Glomerular endothelial cell (primary cell): ENCODE data around the gene FSTL1. TPM values are rescaled to one million over a fixed set of nuclear protein-coding genes. Genes with fewer than 3 reads are reported as not detected.
A peak's percentile ranks its signal among the peaks of the same experiment; 100 is the strongest.
"Not testable (repeated sequence)": the region's sequence is repeated elsewhere in the genome, so short reads cannot be mapped to it uniquely, and the experiment has no call there.

Experiments
- DNase-seq: peaks from one replicate; pipeline ENCODE4 v3.0.0-alpha.2; 2011; ENCODE audit warnings: low read depth, low spot score; ENCODE audit errors: extremely low read depth
- total RNA-seq: library from RNA; depleted of rRNA; stranded (reverse); fragments of >200 nt; gene quantifications from 2 replicates; pipeline ENCODE4 v1.2.3, GENCODE V29; 2015

The FSTL1 gene
- total RNA-seq, 1 donor from 2014 or later = 489 TPM

GRCh38 chr3:120418866-120419490 is 31.8 kb downstream of the FSTL1 start:
- no peak for DNase-seq

DNA sequence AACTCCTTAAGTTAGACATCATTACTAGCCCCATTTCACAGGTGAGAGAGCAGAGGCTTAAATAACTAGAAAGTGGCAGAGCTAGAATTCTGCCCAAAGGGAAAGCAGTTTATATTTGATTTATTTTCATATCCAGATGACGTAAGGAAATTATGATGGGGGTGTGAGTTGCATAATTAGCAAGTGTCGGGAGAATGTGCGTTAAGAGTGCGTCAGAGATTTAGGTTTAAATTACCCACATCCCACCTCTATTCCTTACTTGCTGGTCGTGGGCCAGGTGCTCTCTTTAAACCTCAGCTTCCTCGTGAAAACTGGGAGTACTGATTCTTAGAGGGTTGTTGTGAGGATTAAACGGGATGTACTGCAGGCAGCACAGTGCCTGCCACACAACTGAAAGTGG is 32.3 kb downstream of the FSTL1 start:
- no peak for DNase-seq

DNA sequence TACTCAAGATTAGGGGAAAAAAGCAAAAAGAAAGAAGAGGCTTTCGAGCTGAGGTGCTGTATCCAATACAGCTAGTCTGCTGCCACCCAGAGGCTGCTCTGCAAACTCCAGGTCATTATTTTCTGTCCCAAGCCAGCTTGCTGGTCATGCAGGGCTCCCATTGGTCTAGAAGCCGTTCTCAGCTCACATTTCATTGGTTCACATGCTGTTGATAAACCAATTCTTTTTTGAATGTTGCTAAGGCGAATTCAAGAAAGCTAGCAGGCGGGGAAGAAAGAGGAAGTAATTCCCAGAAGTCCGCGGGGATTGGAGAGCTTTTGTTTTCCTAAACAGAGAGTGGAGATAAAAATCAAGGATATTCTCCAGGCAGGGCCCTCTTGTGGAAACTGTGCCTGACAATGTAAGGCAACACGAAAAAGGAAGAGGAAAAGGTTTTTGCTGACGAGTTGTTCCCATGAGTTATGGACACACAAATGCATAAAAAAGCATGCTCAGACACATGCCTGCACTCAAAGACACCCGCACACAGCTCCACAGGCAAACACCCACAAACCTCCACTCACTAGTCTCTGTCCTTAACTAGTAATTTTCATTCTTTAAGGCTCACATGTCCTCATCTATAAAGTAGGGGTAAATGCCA is 33.4 kb downstream of the FSTL1 start:
- peak; percentile 98 for DNase-seq

- DNase-seq = no peak
These were observed 33.9 kb downstream of the FSTL1 start for GRCh38 chr3:120416868-120417267.

- no peak for DNase-seq
These were observed 35.0 kb downstream of the FSTL1 start for GRCh38 chr3:120415756-120416155.

GRCh38 chr3:120410541-120410940 is 40.3 kb downstream of the FSTL1 start:
- DNase-seq = no peak

DNA sequence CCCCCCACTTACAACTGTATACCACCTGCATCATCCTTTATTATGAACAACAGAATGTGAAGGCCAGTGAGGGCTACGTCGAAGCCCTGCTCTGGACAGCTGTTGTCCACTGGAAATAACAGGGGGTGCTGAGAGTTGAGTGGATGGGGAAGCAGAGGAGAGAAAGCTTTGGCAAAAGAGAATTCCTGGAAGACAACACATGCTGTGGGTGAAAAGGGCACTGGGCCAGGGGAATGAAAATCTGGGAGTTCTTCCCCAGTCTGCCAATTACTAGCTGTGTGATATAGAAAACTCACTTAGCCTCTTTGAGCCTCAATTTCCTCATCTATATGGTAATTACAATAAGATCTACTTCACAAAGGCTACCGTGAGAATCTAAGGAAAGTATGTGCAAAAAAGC is 40.7 kb downstream of the FSTL1 start:
- DNase-seq = no peak

GRCh38 chr3:120407508-120408287 is 43.1 kb downstream of the FSTL1 start:
- DNase-seq = no peak

DNA sequence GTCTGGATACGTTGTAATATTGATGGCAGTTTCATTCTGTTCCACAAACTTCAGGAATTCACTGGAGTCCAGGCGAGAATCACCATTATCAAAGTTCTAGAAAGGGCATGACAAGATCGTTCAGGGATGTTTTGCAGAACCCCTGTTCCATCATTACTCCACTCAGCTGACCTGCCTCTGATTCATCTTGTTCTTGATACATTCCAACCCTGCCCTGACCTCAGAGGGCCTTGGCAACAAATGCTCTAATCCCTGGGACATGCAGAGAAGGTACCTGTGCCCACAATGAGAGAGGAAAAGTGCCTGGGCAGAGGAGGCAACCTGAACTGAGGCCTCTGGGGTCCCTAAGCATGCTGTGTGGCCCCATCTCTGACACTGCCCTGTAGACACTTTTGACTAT is 45.9 kb downstream of the FSTL1 start:
- no peak for DNase-seq

- no peak for DNase-seq
These were observed 48.5 kb downstream of the FSTL1 start for GRCh38 chr3:120402257-120402656.

- DNase-seq = no peak
These were observed 51.4 kb downstream of the FSTL1 start for GRCh38 chr3:120399372-120399771.

- DNase-seq = no peak
These were observed 54.3 kb downstream of the FSTL1 start for GRCh38 chr3:120396469-120396868.

GRCh38 chr3:120394347-120394746 is 56.4 kb downstream of the FSTL1 start:
- DNase-seq = no peak

DNA sequence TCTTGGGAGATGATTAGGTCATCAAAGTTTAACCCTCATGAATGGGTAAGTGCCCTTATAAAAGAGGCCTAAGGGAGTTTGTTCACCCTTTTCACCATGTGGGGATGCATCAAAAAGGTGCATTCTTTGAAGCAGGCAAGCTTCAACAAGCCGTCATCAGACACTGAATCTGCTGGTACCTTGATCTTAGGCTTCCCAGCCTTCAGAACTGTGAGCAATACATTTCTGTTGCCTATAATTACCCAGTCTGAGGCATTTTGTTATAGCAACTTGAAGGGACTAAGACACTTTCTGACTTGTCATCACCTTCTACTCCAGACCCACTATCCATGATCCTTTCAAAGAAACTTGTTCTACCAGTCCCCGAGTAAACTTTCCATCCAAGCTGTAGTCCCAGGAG is 57.0 kb downstream of the FSTL1 start:
- DNase-seq = no peak

- DNase-seq = no peak
These were observed 57.5 kb downstream of the FSTL1 start for GRCh38 chr3:120393243-120393642.

DNA sequence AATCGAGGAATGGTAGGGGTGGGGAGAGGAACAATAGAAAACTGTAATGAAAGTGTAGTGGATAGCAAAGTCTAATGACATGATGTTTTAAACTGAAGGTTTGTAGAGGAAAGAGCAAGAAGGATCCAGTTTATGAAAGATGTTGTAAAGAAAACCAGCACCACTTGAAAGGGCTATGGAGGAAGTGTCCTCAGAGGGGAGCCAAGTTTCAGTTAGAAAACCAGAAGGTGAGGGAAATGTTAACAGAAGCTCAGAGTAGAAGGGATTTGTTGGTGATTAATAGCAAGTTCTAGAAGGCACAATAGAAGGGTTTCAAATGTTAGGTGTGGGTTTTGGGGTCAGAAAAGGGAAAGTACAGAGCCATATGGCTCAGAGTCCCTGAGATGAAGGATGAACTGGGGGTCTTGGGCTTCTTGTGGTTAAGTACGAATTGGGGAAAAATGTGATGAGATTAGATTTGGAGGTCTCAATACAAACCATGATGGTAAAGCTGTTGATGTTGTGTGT is 67.8 kb downstream of the FSTL1 start:
- no peak for DNase-seq

GRCh38 chr3:120381503-120381902 is 69.3 kb downstream of the FSTL1 start:
- DNase-seq = no peak

GRCh38 chr3:120377948-120378347 is 72.8 kb downstream of the FSTL1 start:
- not testable (repeated sequence) for DNase-seq

GRCh38 chr3:120370463-120370862 is 80.3 kb downstream of the FSTL1 start:
- DNase-seq = no peak

- no peak for DNase-seq
These were observed 81.7 kb downstream of the FSTL1 start for GRCh38 chr3:120369037-120369467.

- no peak for DNase-seq
These were observed 82.6 kb downstream of the FSTL1 start for GRCh38 chr3:120368172-120368571.

- no peak for DNase-seq
These were observed 86.0 kb downstream of the FSTL1 start for GRCh38 chr3:120364821-120365220.
